ENCODE measurements around the gene NDUFA3.

Gene NDUFA3

DNA sequence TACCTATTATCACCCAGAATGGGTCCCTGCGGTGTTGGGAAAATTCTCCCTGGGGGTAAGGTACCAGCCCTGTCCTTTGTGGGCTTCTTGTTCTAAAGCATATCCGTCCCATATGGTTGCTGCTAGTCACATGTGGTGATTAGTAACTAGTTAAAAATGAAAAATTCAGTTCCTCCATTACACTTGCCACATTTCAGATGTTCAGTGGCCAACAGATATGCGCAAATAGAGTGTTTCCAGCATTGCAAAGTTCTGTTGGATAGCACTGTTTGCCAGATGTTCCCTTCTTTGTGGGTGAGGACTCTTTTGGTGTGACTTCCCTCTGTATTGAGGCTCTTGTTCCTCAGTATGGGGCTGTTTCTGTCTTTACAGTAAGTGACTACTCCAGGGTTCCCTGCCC, 38.7 kb downstream of the NDUFA3 start:
- no peak for DNase-seq

DNA sequence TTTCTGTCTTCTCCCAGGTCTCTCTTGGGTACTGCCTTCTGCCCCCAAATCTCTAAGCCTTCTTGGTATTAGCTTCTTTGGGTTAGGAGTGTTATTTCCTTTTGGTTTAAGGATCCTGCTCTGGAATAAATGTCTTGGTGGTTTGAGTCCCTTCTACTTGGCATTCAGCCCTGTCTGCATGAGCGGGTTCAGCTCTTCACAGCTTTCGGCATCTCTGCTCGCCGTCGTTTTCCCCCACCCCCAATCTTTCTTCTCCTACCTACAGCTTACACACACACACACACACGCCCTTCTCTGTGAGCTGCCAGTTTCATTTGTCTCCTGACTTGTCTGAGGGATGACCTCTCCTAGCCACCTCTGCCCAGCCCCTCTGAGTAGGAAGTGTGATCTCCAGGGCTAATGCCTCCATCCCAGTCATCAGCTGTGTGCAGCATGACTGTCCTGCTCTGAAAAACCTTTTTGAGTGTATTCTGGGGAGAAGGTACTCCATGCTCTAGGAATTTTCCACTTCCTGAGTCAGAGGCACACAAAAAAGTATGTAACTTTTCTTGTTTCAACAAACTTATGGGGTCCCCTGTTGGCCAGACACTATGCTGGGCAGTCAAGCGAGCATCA, 39.6 kb downstream of the NDUFA3 start:
- no peak for DNase-seq

- DNase-seq = no peak
Observed at GRCh38 chr19:54145541-54146158, 43.0 kb downstream of the NDUFA3 start.

DNA sequence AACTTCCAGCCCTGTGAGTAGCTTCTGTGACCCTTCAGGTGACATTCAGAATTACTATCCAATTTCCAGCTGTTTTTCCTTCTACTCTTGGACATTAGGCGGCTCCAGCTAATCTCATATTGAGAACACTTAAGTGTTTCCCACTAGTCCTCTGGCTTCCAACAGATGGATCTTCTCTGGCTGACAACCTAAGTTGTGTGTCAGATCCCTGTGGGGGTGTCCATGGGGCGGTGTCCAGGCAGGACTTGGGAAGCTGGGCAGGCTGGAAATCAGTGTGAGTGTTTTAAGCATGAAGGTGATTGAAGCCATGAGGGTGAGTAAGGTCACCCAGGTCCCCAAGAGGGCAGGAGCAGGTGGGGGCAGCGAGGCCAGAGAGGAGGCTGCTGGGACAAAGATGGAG, 45.0 kb downstream of the NDUFA3 start:
- DNase-seq = no peak

GRCh38 chr19:54148158-54148557, 45.5 kb downstream of the NDUFA3 start:
- DNase-seq = no peak

- DNase-seq = no peak
Observed at GRCh38 chr19:54149021-54149812, 46.6 kb downstream of the NDUFA3 start.

DNA sequence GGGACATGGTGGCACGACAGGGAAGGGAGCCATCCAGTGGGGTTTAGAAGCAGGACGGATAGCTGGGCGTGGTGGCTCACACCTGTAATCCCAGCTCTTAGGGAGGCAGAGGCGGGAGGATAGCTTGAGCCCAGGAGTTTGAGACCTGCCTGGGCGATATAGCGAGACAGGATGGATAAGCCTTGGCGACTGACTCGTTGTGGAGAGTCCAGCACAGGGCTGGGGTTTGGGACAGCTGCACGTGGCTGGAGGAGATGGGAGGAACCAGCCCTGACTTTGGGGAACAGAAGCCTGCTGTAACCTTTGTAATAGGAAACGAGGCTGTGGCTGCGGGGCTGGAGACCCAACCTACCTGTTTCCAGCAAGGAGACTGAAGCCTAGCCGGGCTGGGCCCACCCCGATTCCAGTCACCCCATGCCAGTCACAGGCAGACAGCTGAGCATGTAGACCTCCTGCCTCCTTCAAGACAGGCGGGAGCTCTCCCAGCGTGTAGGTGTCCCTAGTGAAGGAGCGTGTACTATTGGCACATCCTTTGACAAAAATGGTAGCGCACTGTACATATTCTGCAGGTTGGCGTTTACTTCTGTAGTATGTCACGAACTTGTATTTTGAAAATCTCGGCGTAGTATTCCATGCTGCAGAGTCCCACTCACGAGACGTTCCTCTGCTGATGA, 48.8 kb downstream of the NDUFA3 start:
- DNase-seq = no peak

DNA sequence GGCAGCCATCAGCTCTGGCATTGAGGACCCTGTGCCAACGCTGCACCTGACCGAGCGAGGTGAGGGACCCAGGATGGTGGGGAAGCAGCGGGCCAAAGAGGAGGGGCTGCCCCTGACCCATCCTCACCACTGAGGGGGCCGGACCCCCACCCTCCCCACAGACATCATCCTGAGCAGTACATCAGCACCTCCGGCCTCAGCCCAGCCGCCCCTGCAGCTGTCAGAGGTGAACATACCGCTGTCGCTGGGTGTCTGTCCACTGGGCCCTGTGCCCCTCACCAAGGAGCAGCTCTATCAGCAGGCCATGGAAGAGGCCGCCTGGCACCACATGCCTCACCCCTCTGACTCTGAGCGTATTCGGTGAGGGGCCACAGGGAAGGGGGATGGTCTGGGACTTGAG, 49.6 kb downstream of the NDUFA3 start:
- DNase-seq = no peak

GRCh38 chr19:54152878-54153524, 50.3 kb downstream of the NDUFA3 start:
- DNase-seq = no peak

DNA sequence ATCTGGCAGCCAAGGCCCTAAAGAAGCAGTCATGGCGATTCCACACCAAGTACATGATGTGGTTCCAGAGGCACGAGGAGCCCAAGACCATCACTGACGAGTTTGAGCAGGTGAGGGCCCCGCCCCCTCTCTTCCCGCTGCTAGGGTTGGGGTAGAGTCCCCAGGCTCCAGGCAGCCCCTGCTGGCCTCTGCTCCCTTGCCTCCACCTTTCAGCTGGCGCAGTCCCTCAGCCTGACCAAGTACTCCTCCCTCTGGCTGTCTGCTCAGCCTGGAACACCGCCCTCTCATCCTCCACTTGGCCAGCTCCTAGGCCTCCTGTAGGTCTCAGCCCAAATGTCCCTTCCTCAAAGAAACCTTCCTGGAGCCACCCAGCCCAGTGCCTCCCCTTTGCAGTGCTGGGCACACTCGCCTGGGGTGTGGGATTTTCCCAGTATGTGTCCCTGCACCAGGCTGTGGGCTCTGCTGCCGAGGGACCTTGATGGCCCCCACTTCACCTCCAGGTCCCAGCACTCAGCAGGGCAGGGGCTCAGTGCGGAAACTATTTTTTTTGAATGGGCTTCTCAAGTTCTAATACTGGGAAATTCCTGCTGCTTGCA, 51.2 kb downstream of the NDUFA3 start:
- DNase-seq = no peak

GRCh38 chr19:54154603-54155345, 52.1 kb downstream of the NDUFA3 start:
- DNase-seq = peak; percentile 72

- DNase-seq = no peak
Observed at GRCh38 chr19:54155694-54156093, 53.0 kb downstream of the NDUFA3 start.

- DNase-seq = no peak
Observed at GRCh38 chr19:54156490-54156889, 53.8 kb downstream of the NDUFA3 start.

GRCh38 chr19:54156953-54157352, 54.3 kb downstream of the NDUFA3 start:
- no peak for DNase-seq
